Loucy (cell line): ENCODE results near the gene RHCG.

Source experiments
- H2AFZ ChIP-seq: fragments of 200-600 bp; sonication (generic); 2 replicates; pipeline ENCODE4 v1.6.0; 2016; ENCODE audit warnings: antibody characterized with exemption, mild to moderate bottlenecking, low read length, moderate library complexity
- H3F3A ChIP-seq: fragments of 200-600 bp; 2 replicates; pipeline ENCODE4 v1.6.0; 2016; ENCODE audit warnings: antibody characterized with exemption, low read depth, mild to moderate bottlenecking
- H3K27me3 ChIP-seq: fragments of 200-600 bp; sonication (generic); 2 replicates; pipeline ENCODE4 v1.6.1; 2014; ENCODE audit warnings: low read length, mild to moderate bottlenecking; ENCODE audit not compliant: insufficient read depth, poor library complexity, severe bottlenecking
- H3K36me3 ChIP-seq: fragments of 200-600 bp; sonication (generic); 2 replicates; pipeline ENCODE4 v1.6.1; 2016; ENCODE audit warnings: low read length; ENCODE audit not compliant: insufficient read depth
- H3K4me1 ChIP-seq: fragments of 200-600 bp; sonication (generic); 2 replicates; pipeline ENCODE4 v1.5.1; 2014; ENCODE audit warnings: low read length, mild to moderate bottlenecking; ENCODE audit not compliant: insufficient read depth, poor library complexity, severe bottlenecking
- H3K4me2 ChIP-seq: fragments of 200-600 bp; sonication (generic); 2 replicates; pipeline ENCODE4 v1.6.0; 2014; ENCODE audit warnings: antibody characterized with exemption, low read length, low read depth, mild to moderate bottlenecking; ENCODE audit not compliant: poor library complexity, severe bottlenecking
- H3K4me3 ChIP-seq: fragments of 200-600 bp; sonication (generic); 2 replicates; pipeline ENCODE4 v1.5.1; 2014; ENCODE audit warnings: low read length, mild to moderate bottlenecking, mixed read lengths; ENCODE audit not compliant: poor library complexity, severe bottlenecking
- H3K79me2 ChIP-seq: fragments of 200-600 bp; sonication (generic); 2 replicates; pipeline ENCODE4 v1.6.1; 2014; ENCODE audit warnings: low read length; ENCODE audit not compliant: insufficient read depth
- H3K9ac ChIP-seq: fragments of 200-600 bp; sonication (generic); 2 replicates; pipeline ENCODE4 v1.6.0; 2014; ENCODE audit warnings: mild to moderate bottlenecking, low read depth, low read length, moderate library complexity; ENCODE audit not compliant: poor library complexity, severe bottlenecking
- H3K9me2 ChIP-seq: fragments of 200-600 bp; sonication (generic); replicated peaks from 2 replicates; pipeline ENCODE4 v1.6.1; 2016; ENCODE audit warnings: low read depth, low read length, mixed read lengths
- H3K9me3 ChIP-seq: fragments of 200-600 bp; sonication (generic); 2 replicates; pipeline ENCODE4 v1.6.1; 2014; ENCODE audit warnings: mild to moderate bottlenecking, antibody characterized with exemption, low read length, low read depth; ENCODE audit not compliant: insufficient read depth
- H4K20me1 ChIP-seq: fragments of 200-600 bp; sonication (generic); 2 replicates; pipeline ENCODE4 v1.6.0; 2014; ENCODE audit warnings: antibody characterized with exemption, low read length, mild to moderate bottlenecking; ENCODE audit not compliant: insufficient read depth, poor library complexity, severe bottlenecking
- EZH2phosphoT487 ChIP-seq: fragments of 200-600 bp; IDR thresholded peaks from 2 replicates; pipeline ENCODE4 v1.6.1; 2018; ENCODE audit warnings: antibody characterized with exemption, mild to moderate bottlenecking, moderate library complexity, borderline replicate concordance
- TF ChIP-seq, protein P1 (sequence below): fragments of 200-600 bp; sonication (generic); conservative IDR thresholded peaks from 2 replicates; pipeline ENCODE4 v1.5.1; 2014; ENCODE audit warnings: mild to moderate bottlenecking, antibody characterized with exemption, low read length

The RHCG gene

DNA sequence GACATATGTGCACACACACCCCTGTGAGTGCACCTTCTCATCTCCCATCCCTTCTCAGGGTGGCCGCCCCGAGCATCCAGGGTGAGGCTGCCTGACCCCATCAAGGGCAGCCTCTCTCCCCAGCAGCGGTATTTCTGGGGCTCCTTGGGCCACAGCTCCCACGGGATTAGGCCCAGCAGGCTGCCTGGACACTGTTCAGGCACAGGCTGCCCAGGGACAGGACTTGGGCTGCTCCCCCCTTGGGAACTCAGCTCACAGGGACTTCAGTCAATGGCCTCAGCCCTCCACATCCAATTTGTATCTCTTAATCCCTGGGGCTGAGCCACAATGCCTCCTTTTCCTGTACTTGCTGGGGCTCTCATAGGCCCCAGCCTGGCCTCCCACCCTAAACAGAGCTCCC, 35.0 kb downstream of the RHCG start:
- H3F3A ChIP-seq, result no peaks in the 10 kb centered on the region
- no peaks in the 10 kb centered on the region for H4K20me1 ChIP-seq
- H3K36me3 ChIP-seq, result no peaks in the 10 kb centered on the region
- H3K4me2 ChIP-seq, result no peak overlapping the region
- no peaks in the 10 kb centered on the region for H3K9me3 ChIP-seq
- H3K4me3 ChIP-seq, result no peak overlapping the region
- no peaks in the 10 kb centered on the region for H3K79me2 ChIP-seq
- no peak overlapping the region for H3K9ac ChIP-seq
- H3K4me1 ChIP-seq, result no peaks in the 10 kb centered on the region
- TF ChIP-seq EZH2phosphoT487, result no peak
- TF ChIP-seq, protein P1, sequence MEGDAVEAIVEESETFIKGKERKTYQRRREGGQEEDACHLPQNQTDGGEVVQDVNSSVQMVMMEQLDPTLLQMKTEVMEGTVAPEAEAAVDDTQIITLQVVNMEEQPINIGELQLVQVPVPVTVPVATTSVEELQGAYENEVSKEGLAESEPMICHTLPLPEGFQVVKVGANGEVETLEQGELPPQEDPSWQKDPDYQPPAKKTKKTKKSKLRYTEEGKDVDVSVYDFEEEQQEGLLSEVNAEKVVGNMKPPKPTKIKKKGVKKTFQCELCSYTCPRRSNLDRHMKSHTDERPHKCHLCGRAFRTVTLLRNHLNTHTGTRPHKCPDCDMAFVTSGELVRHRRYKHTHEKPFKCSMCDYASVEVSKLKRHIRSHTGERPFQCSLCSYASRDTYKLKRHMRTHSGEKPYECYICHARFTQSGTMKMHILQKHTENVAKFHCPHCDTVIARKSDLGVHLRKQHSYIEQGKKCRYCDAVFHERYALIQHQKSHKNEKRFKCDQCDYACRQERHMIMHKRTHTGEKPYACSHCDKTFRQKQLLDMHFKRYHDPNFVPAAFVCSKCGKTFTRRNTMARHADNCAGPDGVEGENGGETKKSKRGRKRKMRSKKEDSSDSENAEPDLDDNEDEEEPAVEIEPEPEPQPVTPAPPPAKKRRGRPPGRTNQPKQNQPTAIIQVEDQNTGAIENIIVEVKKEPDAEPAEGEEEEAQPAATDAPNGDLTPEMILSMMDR, result no peak
- peaks cover 25% of the 10 kb centered on the region for H3K27me3 ChIP-seq
- H2AFZ ChIP-seq, result no peak overlapping the region
- H3K9me2 ChIP-seq, result no peaks in the 10 kb centered on the region

DNA sequence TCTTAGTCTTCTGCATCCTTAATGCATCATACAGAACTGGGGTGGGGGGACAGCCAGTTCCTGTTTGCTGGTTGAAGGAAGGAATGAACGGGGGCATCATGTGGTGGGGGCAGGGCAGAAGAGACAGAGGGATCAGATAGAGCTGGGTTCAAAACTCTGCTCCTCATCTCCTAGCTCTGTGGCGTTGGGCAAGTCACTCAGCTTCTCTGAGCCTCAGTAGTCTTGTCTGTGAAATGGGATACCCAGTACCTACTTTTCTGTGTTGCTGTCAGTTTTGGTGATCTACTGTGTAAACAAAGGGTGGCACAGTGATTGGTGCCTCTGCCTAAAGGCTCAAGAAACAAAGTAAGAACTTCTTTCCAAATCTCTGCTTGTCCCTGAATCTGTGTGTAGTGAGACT, 36.3 kb downstream of the RHCG start:
- H4K20me1 ChIP-seq, result no peaks in the 10 kb centered on the region
- H3K4me3 ChIP-seq, result no peak overlapping the region
- no peak for TF ChIP-seq EZH2phosphoT487
- TF ChIP-seq, protein P1, result no peak
- no peak overlapping the region for H2AFZ ChIP-seq
- H3K79me2 ChIP-seq, result no peaks in the 10 kb centered on the region
- no peak overlapping the region for H3K4me2 ChIP-seq
- no peaks in the 10 kb centered on the region for H3F3A ChIP-seq
- H3K36me3 ChIP-seq, result no peaks in the 10 kb centered on the region
- no peaks in the 10 kb centered on the region for H3K4me1 ChIP-seq
- no peak overlapping the region for H3K9ac ChIP-seq
- H3K9me2 ChIP-seq, result no peaks in the 10 kb centered on the region
- H3K27me3 ChIP-seq, result peaks cover 33% of the 10 kb centered on the region
- no peaks in the 10 kb centered on the region for H3K9me3 ChIP-seq

DNA sequence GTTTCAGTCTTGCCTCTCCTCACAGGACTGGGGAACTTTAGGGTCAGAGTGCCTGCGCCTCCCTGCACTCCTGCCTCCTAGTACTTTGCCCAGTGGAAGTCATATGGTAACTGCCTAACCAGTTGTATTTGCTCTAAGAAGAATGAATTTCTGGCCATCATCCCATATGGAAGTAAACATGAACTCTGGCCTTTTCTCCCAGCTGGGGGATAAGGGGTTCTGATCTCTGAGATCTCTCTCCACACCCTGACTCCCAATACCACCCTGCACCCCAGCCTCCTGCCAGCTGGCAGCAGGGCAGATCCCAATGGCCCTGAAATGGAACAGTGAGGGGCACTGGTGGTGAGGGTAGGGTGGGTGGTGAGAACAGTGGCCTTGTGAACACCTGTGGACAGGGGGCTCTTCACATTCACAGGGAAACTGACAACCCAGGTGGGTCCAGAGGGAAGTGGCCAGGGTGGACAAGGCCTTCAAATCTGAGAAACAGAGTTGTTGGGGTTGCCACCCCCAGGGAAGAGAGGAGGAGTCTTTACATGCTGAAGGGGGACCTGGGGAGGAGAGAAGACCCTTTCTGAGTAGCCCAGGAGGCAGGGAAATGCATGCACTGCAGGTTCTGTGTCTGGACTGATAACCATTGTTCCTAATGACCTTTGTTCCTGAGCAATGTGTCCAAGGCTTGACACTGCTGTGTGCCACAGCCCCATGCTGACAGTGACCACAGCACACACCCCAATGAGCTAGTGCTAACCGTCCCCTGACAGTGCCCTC, 36.9 kb downstream of the RHCG start:
- Histone ChIP-seq H2AFZ (no peak overlapping the region), H3K9ac (no peak overlapping the region), H3K4me2 (no peak overlapping the region), H3K36me3 (no peaks in the 10 kb centered on the region), H3F3A (no peaks in the 10 kb centered on the region), H4K20me1 (no peaks in the 10 kb centered on the region), H3K4me1 (no peaks in the 10 kb centered on the region), H3K9me3 (no peaks in the 10 kb centered on the region), H3K9me2 (no peaks in the 10 kb centered on the region), H3K79me2 (no peaks in the 10 kb centered on the region), H3K4me3 (no peak overlapping the region), H3K27me3 (peaks cover 38% of the 10 kb centered on the region)
- TF ChIP-seq, protein P1, result no peak
- TF ChIP-seq EZH2phosphoT487, result no peak
